Prostate gland (tissue), 2 donors: ENCODE data around the gene EXOSC7.

ENCODE experiments used
- CTCF ChIP-seq, 4 experiments: fragments of 200-600 bp in 2 of 4; fragments of 450-650 bp in 2 of 4; sonication (generic) in 2 of 4; IDR thresholded peaks; 1 replicate in 3 of 4; 2 replicates in 1 of 4; pipeline ENCODE4 v1.5.1; 2016 to 2019; ENCODE audit warnings: antibody characterized with exemption in 4 of 4, mild to moderate bottlenecking in 2 of 4, moderate library complexity in 2 of 4
- POLR2AphosphoS5 ChIP-seq: sonication (generic); formaldehyde crosslinking; IDR thresholded peaks from one replicate; pipeline ENCODE4 v1.6.1; 2017; ENCODE audit warnings: antibody characterized with exemption

GRCh38 chr3:44950275-44950734 is 25.7 kb upstream of the EXOSC7 start:
- TF ChIP-seq CTCF (IDR thresholded peaks at IDR 0.05), result no peak
- no peak for TF ChIP-seq POLR2AphosphoS5
